GM20431 (cell line): Measurements from ENCODE around the gene USP7.
"Not testable (repeated sequence)": the region's sequence is repeated elsewhere in the genome, so short reads cannot be mapped to it uniquely, and the experiment has no call there.

Source experiments
- in situ Hi-C: fragments of 300-500 bp; cut with MseI, MboI; formaldehyde crosslinking; loops from one replicate; pipeline ENCODE4 v1.15.0; 2020; ENCODE audit warnings: low sequenced_read_pairs; ENCODE audit not compliant: unreplicated experiment

The USP7 gene

DNA sequence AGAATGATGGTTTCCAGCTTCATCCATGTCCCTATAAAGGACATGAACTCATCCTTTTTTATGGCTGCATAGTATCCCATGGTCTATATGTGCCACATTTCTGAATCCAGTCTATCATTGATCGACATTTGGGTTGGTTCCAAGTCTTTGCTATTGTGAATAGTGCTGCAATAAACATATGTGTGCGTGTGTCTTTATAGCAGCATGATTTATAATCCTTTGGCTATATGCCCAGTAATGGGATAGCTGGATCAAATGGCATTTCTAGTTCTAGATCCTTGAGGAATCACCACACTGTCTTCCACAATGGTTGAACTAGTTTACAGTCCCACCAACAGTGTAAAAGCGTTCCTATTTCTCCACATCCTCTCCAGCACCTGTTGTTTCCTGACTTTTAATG is 12.5 kb upstream of the USP7 start:
- in situ Hi-C loops, result not testable (repeated sequence)

DNA sequence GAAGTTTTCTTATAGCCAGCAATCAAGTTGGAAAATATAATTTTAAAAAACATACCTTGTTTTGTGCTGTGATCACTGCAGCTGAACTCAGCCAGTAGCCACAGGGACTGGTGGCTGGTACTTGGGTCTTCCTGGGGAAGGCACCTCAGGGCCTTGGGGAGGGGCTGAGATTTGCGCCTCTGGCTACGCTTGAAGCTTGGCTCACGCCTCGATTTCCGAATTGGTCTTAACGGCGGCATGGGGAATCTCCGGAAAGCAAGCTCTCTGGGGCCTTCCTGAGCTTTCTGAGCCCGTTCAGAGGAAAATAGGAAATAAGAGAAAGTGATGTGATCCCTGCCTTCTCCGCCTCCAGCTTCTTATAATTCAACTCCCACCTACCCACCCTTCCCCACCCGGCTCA is 11.3 kb upstream of the USP7 start:
- in situ Hi-C loops, result no loop called here

DNA sequence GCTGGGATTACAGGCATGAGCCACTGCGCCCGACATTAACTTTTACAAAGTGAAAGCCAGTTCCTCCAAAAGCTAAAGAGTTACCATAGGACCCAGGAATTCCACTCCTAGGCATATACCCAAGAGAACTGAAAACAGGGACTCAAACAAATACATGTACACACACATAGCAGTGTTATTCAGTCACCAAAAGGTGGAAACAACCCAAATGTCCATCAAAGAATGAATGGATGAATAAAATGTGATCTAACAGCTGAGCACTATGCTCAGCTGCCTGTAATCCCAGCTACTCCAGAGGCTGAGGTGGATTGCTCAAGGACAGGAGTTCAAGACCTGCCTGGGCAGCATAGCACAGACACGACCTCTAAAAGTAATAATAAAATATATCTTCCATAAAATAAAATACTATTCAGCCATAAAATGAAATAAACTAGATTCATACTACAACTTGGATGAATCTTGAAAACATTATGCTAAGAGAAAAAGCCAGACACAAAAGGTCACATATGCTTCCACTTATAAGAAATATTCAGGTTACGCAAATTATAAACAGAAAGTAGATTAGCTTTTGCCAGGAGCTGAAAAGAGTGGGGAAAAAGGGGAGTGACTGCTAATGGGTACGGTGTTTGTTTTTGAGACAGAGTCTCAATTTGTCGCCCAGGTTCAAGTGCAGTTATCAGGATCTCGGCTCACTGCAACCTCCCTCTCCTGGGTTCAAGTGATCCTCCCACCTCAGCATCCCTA is 9.3 kb upstream of the USP7 start:
- in situ Hi-C loops, result no loop called here

- in situ Hi-C loops, result no loop called here
These were observed 7.7 kb upstream of the USP7 start for GRCh38 chr16:8971416-8971815.

- in situ Hi-C loops, result not testable (repeated sequence)
These were observed 5.6 kb upstream of the USP7 start for GRCh38 chr16:8969202-8969897.

DNA sequence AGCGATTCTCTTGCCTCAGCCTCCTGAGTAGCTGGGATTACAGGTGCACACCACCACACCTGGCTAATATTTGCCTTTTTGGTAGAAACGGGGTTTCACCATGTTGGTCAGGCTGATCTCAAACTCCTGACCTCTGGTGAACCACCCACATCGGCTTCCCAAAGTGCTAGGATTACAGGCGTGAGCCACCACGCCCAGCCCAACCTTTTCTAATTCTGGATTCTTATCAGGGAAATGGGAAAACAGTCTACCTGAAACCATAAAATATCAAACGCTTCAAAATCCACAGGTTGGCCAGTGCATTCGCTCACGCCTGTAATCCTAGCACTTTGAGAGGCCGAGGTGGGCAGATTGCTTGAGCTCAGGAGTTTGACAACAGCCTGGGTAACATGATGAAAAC is 4.3 kb upstream of the USP7 start:
- in situ Hi-C loops, result not testable (repeated sequence)

DNA sequence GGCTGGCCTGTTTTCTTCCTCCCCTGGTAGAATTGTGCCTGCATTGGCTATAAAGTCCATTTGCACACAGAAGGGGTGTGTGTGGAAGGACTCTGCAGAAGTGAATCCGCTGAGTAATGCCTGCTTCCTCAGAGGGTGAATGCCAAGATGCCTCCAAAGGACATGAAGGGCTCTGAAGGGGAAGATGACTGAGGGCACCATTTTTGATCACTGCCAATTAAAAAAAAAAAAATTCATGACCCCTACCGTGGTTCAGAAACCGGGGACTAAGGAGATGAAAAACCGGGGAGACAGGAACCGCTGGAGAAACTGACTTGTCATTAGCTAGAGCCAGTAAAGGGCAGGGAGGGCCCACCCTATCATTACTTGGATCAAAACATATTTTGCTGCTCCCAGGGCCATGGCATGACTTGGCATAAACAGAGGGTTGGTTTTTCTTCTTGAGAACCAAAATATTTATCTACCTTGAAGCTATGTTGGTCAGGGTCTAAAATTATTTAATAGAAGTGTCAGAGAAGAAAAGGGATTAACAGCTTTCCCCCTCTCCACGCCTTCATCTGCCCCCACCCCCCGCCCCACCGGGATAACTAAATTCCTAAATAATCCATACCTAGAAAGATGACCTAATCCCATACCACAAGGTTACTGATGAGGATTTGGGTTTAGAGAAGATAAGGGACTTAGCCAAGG is 3.6 kb upstream of the USP7 start:
- in situ Hi-C loops, result no loop called here

DNA sequence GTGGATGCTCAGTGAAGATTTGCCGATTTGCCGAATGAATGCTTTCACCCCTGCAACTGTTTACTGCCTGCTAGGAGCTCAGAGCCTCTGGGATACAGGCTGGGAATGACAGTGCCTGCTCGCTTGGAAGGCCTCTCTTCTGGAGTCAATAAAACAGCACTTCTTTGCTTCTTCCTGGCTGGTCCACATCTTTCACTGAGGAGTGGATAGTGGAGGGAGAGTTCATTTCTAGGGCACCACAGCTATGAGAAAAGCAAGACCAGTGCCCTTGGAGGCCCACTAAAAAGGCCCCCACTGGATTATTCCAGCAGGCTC is 3.1 kb upstream of the USP7 start:
- in situ Hi-C loops, result no loop called here

DNA sequence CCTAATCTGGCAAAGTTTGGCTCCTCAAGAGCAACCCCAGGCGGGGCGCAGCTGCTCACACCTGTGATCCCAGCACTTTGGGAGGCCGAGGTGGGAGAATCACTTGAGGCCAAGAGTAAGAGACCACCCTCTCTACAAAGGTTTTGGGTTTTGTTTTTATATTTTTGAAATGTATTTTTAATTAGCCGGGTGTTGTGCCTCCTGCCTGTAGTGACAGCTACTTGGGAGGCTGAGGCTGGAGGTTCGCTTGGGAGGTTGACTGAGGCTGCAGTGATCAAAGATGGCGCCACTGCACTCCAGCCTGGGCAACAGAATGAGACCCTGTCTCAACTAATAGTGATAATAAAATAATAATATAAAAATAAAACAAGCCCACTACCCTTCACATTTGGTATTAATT is 756 bp upstream of the USP7 start:
- in situ Hi-C loops, result no loop called here

DNA sequence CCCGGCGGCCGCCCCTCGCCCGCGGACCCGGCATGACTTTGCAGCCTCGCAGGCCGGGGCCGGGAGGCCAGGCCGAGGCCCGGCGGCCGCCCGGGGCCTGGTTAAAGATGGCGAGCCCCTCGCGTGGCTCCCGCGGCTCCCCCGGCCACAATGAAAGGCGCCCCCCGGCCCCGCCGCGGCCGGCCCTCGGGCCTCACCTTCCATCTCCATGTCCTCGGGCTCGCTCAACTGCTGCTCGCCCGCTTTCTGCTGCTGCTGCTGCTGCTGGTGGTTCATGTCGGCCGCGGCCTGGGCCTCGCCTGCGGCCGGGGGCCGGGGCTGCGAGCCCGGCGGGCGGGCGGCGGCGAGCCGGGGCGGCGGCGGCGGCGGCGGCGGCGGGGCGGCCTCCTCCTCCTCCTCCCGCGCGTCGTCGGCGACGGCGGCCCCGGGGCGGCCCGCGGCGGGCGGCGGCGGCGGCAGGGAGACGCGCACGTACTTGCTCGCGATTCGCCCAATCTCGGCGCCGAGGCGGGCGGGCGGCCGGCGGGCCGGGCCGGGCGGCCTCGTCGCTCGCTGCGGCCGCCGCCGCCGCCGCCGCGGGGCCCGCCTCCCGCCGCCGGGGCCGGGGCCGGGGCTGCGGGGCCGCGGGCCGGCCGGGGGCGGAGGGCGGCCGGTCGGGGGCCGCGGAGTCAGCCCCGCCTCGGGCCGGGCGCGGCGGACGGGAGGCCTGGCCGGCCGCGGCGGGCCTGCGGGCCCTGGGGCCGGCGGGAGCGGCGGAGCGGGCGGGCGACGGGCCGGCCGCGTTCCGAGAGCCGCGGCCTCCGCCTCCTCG is 491 bp downstream of the USP7 start:
- in situ Hi-C loops, result no loop called here

DNA sequence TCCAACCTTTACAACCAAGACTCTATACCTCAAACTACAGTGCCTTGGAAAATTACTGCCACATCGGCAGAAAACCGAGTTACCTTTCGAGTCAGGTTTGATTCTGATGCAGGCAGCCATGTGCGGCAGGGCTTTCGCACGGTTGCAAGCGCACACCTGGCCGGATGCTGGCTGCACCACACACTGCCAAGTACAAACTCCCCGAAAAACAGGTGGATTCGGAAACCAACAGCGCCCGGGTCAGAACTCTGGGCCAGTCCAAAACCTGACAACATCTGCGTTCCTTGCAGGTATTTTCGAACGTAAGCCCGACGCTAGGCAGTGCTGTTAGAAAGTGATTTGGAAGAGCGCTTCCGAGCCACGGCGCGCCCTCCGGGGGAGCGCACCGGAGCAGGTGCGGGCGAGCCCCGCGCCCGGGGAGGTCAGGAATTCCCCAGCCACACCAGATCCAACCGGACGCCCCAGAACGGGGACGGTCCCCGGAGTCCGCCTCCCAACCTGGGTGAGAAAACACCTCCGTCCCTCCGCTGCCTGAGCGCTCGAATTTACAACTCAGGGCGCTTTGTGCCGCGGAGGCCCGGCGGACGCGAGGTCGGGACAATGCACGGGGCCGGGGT is 1.2 kb downstream of the USP7 start:
- in situ Hi-C loops, result no loop called here

GRCh38 chr16:8961811-8962390 is 1.8 kb downstream of the USP7 start:
- in situ Hi-C loops, result no loop called here

DNA sequence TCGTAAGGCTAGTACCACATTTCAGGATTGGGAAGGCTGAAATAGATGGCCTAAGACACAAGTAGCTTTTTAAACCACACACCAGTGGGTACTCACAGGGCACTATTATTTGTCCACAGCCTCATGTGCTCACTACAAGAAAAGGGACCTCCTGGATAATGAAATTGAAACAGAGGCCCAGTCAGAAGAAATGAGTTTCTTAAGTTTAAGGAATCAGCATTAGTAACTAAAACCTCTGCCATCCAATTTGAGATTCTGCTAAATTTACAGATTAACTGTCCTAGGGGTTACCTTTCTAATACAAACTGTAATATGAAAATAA is 3.0 kb downstream of the USP7 start:
- in situ Hi-C loops, result no loop called here

- in situ Hi-C loops, result no loop called here
These were observed 3.6 kb downstream of the USP7 start for GRCh38 chr16:8959921-8960787.

GRCh38 chr16:8958344-8959167 is 5.2 kb downstream of the USP7 start:
- in situ Hi-C loops, result no loop called here

DNA sequence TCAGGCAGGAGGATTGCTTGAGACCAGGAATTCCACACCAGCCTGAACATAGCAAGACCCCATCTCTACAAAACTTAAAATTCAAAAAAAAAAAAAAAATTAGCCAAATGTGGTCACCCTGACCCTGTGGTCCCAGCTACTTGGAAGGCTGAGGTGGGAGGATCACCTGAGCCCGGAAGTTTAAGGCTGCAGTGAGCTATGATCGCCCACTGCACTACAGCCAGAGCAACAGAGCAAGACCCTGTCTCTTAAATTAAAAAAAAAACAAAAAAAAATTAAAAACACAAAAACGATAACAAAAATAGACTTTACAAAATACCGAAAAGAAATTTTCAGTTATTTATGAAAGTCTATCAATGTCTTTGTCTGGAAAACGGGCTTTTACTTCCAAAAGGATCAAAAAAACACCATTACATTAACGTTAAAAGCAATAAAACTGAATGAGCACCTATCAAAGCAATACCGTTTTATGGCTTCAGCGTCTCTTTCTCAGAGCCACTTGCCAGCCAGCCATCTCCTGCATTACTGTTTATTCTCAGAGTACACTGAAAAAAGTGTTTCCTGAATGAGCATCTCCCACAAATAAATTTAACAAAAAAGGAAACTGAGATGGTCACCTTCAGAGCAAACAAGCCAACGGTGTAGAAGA is 6.1 kb downstream of the USP7 start:
- in situ Hi-C loops, result no loop called here

DNA sequence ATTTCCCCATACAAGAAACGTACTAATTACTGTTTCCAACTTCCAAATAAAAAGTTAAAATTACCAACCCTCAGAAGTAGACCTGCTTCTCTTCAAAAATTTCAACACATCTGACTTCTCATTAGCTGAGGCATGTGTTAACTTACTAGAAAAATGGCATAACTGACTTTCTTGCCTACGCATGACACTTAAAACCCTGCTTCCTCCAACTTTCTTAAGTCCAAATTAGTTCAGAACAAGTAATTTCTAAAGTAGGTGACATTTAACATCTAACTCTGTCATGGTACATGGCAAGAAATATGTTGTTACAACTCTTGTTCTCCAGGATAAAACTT is 6.7 kb downstream of the USP7 start:
- in situ Hi-C loops, result no loop called here
